GM21390 (cell line): ENCODE results near the gene KCNA5.

Experiments
- ATAC-seq: cut with Tn5 transposase; IDR thresholded peaks from one replicate; pipeline ENCODE4 v1.9.1; 2021; ENCODE audit not compliant: unreplicated experiment

KCNA5 gene

GRCh38 chr12:5027046-5027821 lies 16.4 kb upstream of the KCNA5 start:
- no peak for ATAC-seq

GRCh38 chr12:5030066-5030465 lies 13.6 kb upstream of the KCNA5 start:
- ATAC-seq: no peak

GRCh38 chr12:5031242-5031641 lies 12.4 kb upstream of the KCNA5 start:
- no peak for ATAC-seq

GRCh38 chr12:5031958-5032357 lies 11.7 kb upstream of the KCNA5 start:
- no peak for ATAC-seq

- ATAC-seq: no peak
Observed at GRCh38 chr12:5032821-5033220, 10.9 kb upstream of the KCNA5 start.

- no peak for ATAC-seq
Observed at GRCh38 chr12:5033883-5034282, 9.8 kb upstream of the KCNA5 start.

- no peak for ATAC-seq
Observed at GRCh38 chr12:5034603-5035002, 9.1 kb upstream of the KCNA5 start.

GRCh38 chr12:5035618-5036017 lies 8.1 kb upstream of the KCNA5 start:
- ATAC-seq: no peak

GRCh38 chr12:5036031-5036430 lies 7.6 kb upstream of the KCNA5 start:
- ATAC-seq: no peak

GRCh38 chr12:5037795-5038357 lies 5.8 kb upstream of the KCNA5 start:
- ATAC-seq: no peak

GRCh38 chr12:5038781-5039311 lies 4.8 kb upstream of the KCNA5 start:
- ATAC-seq: no peak

- ATAC-seq: no peak
Observed at GRCh38 chr12:5039815-5040214, 3.9 kb upstream of the KCNA5 start.

- ATAC-seq: no peak
Observed at GRCh38 chr12:5040368-5040767, 3.3 kb upstream of the KCNA5 start.

GRCh38 chr12:5044420-5045295 lies 979 bp downstream of the KCNA5 start:
- ATAC-seq: no peak

GRCh38 chr12:5047094-5047493 lies 3.4 kb downstream of the KCNA5 start:
- ATAC-seq: no peak

- no peak for ATAC-seq
Observed at GRCh38 chr12:5047729-5048128, 4.0 kb downstream of the KCNA5 start.

- ATAC-seq: no peak
Observed at GRCh38 chr12:5050542-5050941, 6.9 kb downstream of the KCNA5 start.

GRCh38 chr12:5051334-5051733 lies 7.7 kb downstream of the KCNA5 start:
- no peak for ATAC-seq

- no peak for ATAC-seq
Observed at GRCh38 chr12:5051913-5052312, 8.2 kb downstream of the KCNA5 start.

- no peak for ATAC-seq
Observed at GRCh38 chr12:5052348-5052747, 8.7 kb downstream of the KCNA5 start.

GRCh38 chr12:5059358-5059757 lies 15.7 kb downstream of the KCNA5 start:
- no peak for ATAC-seq

- no peak for ATAC-seq
Observed at GRCh38 chr12:5060958-5061357, 17.3 kb downstream of the KCNA5 start.
